NCI-H1417 treated with DMSO at 0.1 percent for 48 hours (cell line): Measurements from ENCODE around the gene FBXO11.
"Not testable (repeated sequence)": the region's sequence is repeated elsewhere in the genome, so short reads cannot be mapped to it uniquely, and the experiment has no call there.

Experiments
- DNase-seq: peaks from one replicate; lab custom pipeline; 2025; lab: John Stamatoyannopoulos, UW

Gene FBXO11

GRCh38 chr2:47906157-47907038 is at the start of gene FBXO11:
TSS of gene FBXO11 (minus strand) at chr2:47906498. CDS start at chr2:47905720, 778 bp downstream.
- DNase-seq: peak; percentile 85

- no peak for DNase-seq
These were observed 44.3 kb upstream of the FBXO11 start for GRCh38 chr2:47950340-47951301.

DNA sequence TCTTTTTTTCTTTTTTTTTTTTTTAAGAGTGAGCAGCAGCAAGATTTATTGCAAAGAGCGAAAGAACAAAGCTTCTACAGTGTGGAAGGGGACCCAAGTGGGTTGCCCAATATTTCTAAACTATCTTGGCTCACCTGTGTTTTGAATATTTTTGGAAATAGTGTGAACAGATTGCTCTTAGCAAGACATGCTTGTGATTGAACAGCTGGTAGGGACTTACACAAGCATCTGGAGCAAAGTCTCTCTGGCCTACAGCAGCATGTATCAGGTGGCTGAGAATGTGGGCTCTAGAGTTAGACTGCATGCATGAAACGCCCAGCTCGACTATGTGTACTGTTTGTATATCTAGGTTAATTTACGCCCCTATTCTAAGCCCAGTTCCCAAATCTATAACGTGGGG is 40.3 kb upstream of the FBXO11 start:
- DNase-seq: no peak

DNA sequence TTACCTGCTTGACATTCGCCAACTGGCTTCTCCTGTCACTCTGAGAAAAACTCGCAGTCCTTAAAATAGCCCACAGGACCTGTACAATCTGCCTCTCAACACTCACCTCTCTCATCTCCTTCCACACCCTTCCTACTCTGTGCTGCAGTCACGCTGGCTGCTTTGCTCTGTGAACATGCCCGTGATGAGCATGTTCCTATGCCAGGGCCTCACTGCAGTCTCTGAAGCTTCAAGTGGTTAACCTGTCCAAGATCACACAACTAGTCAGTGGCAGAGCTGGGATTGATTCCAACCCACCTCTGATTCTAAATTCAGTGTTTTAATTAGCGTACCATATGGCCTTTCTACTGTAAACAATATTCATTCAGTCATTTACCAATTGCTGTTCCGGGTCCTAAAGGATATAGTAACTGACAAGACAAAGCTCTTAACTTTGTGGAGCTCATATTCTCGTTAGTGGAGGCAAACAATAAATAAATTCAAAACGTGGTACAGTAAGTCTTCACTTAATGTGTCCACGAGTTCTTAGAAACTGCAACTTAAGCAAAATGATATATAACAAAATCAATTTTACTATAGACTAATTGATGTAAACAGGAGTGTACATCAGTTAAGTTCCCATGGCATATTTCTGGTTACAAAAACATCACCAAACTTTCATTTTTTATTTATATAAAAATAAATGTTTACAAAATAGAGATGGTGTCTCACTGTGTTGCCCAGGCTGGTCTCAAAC is 38.9 kb upstream of the FBXO11 start:
- no peak for DNase-seq

- DNase-seq: no peak
These were observed 35.6 kb upstream of the FBXO11 start for GRCh38 chr2:47941936-47942335.

DNA sequence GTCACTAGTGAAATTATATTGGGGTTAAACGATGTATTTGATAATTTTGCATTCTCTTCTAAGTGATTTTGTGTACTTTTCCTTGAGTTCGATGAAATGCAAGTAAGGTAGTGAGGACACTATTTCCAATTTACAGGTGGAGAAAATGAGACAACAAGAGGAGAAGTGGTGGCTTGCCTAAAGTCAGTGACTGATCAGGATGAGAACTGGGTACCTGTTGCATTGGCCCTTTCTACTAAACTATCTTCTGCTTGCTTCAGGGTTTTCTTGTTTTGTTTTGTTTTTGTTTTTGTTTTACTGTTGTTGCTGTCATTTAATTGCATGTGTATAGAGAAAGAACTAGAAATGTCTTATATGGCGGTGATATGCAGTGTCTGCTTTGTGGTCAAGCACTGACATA is 31.4 kb upstream of the FBXO11 start:
- DNase-seq: no peak

- no peak for DNase-seq
These were observed 28.8 kb upstream of the FBXO11 start for GRCh38 chr2:47935071-47935470.

GRCh38 chr2:47918043-47918442 is 11.7 kb upstream of the FBXO11 start:
- no peak for DNase-seq

DNA sequence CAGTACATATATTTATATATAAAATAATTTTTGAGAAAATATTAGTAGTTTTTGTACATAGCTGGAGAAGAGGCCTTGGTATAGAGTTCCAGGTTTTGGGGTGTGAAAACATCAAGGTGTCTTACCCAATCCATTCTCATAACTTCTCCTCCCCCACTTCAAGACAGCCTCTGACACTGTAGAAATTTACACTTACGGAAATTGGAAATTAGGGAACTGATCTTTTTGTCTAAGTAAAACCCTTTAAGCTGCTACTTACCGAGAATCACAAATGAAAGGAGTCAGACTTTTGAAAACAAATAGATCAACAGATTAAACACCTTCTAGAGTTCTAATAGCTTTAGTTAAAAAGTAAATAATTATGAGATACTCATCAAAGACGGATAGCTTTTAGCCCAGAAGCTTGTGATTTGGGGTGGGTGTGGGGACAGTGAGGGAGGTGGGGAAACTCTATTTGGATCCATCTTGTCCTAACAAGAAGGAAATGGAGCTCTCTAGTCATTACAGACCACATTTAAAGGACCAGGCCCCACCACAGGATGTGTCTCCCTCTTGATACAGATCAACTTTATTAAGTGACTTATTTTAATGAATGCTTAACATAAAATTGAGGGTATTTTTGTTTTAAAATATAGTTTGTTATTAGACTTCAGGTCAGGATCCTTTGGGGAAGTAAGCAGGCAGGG is 11.1 kb upstream of the FBXO11 start:
- DNase-seq: no peak

DNA sequence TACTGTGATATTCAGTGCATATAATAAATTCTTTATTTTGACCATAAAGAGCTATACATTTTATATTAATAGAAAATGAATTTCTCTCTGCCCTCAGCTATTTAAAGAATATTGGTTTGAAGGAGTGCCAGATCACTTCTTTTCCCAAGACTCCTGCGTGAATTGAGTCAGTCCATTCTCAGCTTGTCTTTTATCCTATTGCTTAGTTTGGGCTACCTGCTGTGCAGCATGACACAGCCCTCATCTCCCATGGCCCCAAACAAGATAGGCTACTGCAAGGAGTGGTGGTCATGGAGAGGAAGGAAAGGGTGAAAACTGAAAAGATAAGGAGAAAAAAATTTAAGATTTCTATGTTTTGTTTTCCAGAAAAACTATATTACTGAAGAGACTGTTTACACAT is 10.1 kb upstream of the FBXO11 start:
- DNase-seq: no peak

- not testable (repeated sequence) for DNase-seq
These were observed 4.4 kb upstream of the FBXO11 start for GRCh38 chr2:47910662-47911061.

DNA sequence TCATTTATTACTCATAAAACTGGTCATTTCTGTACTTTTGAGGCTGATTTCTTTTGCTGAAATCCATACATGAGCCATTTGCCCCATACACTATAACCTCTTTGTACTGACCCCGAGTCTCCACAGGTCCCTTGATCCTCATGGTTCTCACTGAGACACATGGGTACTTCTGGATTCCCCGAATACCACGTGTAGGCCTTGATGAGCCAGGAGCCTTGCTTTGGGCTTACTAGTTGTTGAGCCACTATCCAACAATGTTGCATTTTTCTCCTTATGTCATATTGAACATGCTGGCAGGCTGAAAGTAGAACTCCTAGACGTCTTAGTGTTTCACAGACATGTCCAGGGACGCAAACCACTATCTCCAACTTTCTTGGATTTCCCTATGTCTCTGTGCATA is 2.4 kb upstream of the FBXO11 start:
- DNase-seq: no peak

DNA sequence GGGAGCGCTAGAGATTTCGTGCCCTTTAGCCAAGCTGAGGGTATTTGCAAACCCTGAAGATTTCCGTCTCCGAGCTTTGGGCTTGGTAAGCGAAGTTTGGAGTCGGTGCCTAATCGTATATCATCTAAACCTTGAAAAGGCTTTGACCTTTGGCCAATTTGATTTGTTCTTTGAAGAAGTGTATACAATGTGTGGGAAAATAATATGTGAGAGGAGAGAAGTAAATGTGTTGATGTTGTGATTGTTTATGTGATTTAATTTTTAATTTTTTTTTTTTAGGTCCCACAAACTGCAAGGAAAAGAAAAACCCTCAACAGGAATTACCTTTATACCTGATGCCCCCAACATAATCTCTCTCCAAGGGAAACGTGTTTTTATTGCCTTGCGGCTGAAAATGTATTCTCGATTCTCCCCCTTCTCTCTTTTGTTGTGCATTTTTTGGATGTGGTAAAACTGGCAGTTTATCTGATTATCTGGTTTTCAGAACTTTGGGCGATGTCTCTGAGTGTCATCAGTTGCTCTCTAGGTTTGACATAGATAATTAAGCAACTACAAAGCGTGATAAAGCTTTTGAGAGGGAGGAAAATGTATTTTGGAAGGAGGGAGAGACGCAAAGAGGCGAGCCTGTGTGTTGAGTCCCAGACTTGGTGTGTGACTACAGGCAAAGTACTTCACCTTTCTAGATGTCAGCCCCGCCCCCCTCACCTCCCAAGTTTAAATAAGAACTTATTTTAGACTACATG is 912 bp upstream of the FBXO11 start:
- no peak for DNase-seq

DNA sequence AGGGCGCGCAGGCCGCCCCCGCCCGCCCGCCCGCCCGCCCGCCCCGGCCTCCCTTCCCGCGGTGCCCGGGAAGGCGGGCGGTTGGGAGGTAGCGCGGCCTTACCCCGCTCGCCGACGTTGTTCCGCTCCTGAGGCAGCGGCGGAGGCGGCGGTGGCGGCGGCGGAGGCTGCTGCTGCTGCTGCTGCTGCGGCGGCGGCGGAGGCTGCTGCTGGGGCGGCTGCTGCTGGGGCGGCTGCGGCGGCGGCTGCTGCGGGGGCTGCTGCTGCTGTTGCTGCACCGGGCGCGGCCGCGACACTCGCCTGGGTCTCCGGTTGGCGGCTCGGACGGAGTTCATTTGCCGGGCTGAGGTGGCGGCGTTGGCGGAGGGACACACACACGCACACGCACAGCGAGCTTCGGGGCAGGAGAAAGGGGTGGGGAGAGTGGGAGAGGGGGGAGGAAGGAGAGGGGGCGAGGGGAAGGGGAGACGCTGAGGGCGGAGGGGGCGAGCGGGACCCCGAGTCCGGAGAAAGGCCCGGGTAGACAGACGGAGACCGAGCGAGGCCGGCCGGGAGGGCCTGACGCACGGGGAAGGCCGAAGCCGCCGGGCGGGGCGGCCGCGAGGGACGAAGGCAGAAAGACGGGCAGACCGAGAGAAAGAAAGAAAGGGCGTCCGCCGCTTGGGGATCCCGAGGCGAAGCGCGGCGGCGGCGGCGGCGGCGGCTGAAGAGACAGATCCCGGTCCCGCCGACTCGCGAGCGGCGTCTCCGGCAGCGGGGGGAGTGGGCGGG is 727 bp downstream of the FBXO11 start:
- no peak for DNase-seq

DNA sequence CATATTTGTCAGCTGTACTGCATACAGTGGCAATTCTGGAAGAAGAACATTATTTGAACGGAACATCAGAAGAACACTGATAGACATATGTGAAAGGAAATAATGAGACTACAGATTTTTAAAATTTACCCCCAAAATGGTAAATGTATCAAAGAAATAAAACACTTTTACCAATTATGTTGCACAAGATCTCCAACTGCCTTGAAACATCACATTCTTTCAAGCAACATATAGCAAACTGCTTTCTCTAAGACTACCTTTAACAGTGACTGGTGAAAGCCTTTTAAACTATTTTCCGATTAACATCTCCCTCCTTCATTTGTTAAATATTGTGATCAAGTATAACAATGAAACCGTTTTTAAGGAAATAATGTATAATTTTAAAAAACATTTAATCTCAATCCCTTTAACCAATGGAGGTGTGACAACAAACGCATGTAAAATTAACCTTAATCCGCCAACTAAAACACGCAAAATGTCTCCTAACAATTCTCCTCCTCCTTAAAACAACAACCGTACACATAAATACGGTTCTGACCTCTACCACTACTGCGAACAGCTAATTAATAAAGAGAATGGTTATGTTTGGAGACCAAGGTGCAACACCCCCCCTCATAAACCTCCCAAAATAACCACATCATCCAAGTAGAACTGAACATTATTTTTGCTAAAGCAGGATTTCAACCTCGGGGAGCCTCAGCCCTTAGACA is 2.4 kb downstream of the FBXO11 start:
- no peak for DNase-seq

DNA sequence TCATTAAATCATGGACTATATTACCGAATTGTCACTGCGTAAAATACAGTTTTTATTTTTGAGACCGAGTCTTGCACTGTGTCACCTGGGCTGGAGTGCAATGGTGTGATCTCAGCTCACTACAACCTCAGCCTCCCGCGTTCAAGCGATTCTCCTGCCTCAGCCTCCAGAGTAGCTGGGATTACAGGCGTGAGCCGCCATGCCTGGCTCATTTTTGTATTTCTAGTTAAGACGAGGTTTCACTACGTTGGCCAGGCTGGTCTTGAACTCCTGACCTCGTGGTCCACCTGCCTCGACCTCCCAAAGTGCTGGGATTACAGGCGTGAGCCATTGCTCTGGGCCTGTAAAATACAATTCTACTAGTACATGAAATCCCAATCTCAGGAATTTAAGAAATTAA is 4.4 kb downstream of the FBXO11 start:
- not testable (repeated sequence) for DNase-seq

GRCh38 chr2:47900857-47901256 is 5.4 kb downstream of the FBXO11 start:
- no peak for DNase-seq

GRCh38 chr2:47899915-47900816 is 6.1 kb downstream of the FBXO11 start:
- no peak for DNase-seq
